ENCODE measurements around the gene MEF2D. TPM values are rescaled to one million over a fixed set of nuclear protein-coding genes. Genes with fewer than 3 reads are reported as not detected.

MEF2D gene
- polyA plus RNA-seq, 1 donor (not counting 4 experiments of a cell fraction or from before 2014, with no cell fraction given) = 9.3 TPM

DNA sequence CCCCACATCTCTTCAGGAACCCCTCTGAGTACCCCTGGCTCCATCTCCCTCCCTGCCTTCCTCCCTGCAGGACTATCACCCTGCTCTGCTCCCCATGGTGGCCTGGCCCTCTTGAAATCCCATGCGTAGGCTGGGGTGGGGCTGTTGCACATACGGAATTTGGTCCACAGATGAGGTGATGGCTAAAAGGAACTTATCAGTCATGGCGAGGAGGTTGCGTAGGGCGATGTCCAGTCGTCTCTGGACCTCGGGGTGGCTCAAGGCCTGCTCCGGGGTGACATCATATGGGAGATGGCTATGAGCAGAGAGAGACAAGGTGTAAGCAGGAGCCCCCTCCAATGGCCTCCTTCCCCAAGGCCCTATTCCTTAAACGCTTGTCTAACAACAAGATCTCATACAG lies 36.5 kb upstream of the MEF2D start:
- FAIRE-seq (no peak), DNase-seq (ENCODE audit: low read depth, low spot score) (no peak)
- Histone ChIP-seq H3K9me1 (ENCODE audit: control insufficient read depth, extremely low read depth, insufficient read depth, low read length) (no peaks in the 10 kb centered on the region), H3K79me2 (ENCODE audit: control insufficient read depth, insufficient read depth, low read length) (no peaks in the 10 kb centered on the region), H3K9me3 (ENCODE audit: control insufficient read depth, low read depth, low read length) (no peaks in the 10 kb centered on the region), H3K27me3 (ENCODE audit: control insufficient read depth, extremely low read depth, insufficient read depth, low read length) (no peaks in the 10 kb centered on the region), H3K4me2 (ENCODE audit: control insufficient read depth, extremely low read depth, insufficient read depth, low read depth, low read length) (no peak overlapping the region), H3K4me1 (ENCODE audit: control insufficient read depth, extremely low read depth, insufficient read depth, low read length) (no peaks in the 10 kb centered on the region), H3K27ac (ENCODE audit: control insufficient read depth, insufficient read depth, low read length) (no peak overlapping the region), H2AFZ (ENCODE audit: control insufficient read depth, low read length) (no peak overlapping the region), H3K9ac (ENCODE audit: control insufficient read depth, extremely low read depth, insufficient read depth, low read length) (no peak overlapping the region), H3K36me3 (ENCODE audit: control insufficient read depth in 2 of 2, extremely low read depth in 1 of 2, insufficient read depth in 2 of 2, low read length in 2 of 2) (peaks cover 0 to 35% of the 10 kb centered on the region in 2 experiments), H4K20me1 (ENCODE audit: control insufficient read depth, extremely low read depth, insufficient read depth, low read length) (no peaks in the 10 kb centered on the region), H3K4me3 (ENCODE audit: control insufficient read depth in 2 of 3, extremely low read depth in 1 of 3, insufficient read depth in 2 of 3, low read depth in 1 of 3, low read length in 3 of 3) (no peak overlapping the region)
- TF ChIP-seq EZH2 (IDR thresholded peaks at IDR 0.05; ENCODE audit: low read length) = no peak
- TF ChIP-seq, protein P1, sequence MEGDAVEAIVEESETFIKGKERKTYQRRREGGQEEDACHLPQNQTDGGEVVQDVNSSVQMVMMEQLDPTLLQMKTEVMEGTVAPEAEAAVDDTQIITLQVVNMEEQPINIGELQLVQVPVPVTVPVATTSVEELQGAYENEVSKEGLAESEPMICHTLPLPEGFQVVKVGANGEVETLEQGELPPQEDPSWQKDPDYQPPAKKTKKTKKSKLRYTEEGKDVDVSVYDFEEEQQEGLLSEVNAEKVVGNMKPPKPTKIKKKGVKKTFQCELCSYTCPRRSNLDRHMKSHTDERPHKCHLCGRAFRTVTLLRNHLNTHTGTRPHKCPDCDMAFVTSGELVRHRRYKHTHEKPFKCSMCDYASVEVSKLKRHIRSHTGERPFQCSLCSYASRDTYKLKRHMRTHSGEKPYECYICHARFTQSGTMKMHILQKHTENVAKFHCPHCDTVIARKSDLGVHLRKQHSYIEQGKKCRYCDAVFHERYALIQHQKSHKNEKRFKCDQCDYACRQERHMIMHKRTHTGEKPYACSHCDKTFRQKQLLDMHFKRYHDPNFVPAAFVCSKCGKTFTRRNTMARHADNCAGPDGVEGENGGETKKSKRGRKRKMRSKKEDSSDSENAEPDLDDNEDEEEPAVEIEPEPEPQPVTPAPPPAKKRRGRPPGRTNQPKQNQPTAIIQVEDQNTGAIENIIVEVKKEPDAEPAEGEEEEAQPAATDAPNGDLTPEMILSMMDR (optimal IDR thresholded peaks at IDR 0.05 in 1 of 3, IDR thresholded peaks at IDR 0.05 in 1 of 3, conservative IDR thresholded peaks at IDR 0.05 in 1 of 3; ENCODE audit: extremely low read depth in 1 of 3, insufficient read depth in 2 of 3, low read length in 3 of 3) = no peak
- dilution Hi-C loops (cut with MboI; ENCODE audit: extremely low pct_ligation_motif_present, low sequenced_read_pairs) = no loop called here

DNA sequence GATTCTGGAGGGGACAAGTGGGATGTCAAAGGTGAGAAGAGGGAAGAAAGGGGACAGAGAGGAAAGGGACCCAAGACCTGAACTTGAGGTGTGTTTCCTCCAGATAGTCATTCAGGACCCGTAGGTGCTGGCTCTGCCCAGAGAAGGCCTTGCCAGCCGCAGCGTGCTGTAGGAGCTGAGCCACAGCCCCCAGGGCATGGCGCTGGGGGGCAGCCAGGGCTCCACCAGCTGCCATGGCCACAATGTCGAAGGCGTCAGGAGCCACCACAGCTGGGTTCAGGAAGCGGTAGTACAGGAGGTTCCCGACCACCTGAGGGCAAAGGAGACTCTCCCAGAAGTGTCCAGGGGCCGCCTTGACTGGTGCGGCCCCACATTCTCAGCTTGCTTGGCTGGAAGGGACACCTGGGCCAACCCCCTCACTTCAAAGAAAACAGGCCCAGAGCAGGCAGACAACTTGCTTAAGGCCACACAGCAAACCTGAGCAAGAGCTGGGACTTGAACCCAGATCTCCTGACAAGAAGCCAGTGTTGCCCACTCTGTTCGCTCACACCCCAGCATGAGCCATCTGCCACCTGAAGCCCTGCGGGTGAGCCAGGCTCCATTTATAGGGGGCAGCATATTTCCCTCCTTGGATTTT lies 34.0 kb upstream of the MEF2D start:
- Histone ChIP-seq H3K27me3 (ENCODE audit: control insufficient read depth, extremely low read depth, insufficient read depth, low read length) (no peaks in the 10 kb centered on the region), H4K20me1 (ENCODE audit: control insufficient read depth, extremely low read depth, insufficient read depth, low read length) (no peaks in the 10 kb centered on the region), H2AFZ (ENCODE audit: control insufficient read depth, low read length) (no peak overlapping the region), H3K4me3 (ENCODE audit: control insufficient read depth in 2 of 3, extremely low read depth in 1 of 3, insufficient read depth in 2 of 3, low read depth in 1 of 3, low read length in 3 of 3) (no peak overlapping the region), H3K36me3 (ENCODE audit: control insufficient read depth in 2 of 2, extremely low read depth in 1 of 2, insufficient read depth in 2 of 2, low read length in 2 of 2) (peaks cover 0 to 46% of the 10 kb centered on the region in 2 experiments), H3K9me1 (ENCODE audit: control insufficient read depth, extremely low read depth, insufficient read depth, low read length) (no peaks in the 10 kb centered on the region), H3K4me1 (ENCODE audit: control insufficient read depth, extremely low read depth, insufficient read depth, low read length) (no peaks in the 10 kb centered on the region), H3K4me2 (ENCODE audit: control insufficient read depth, extremely low read depth, insufficient read depth, low read depth, low read length) (no peak overlapping the region), H3K9me3 (ENCODE audit: control insufficient read depth, low read depth, low read length) (no peaks in the 10 kb centered on the region), H3K9ac (ENCODE audit: control insufficient read depth, extremely low read depth, insufficient read depth, low read length) (no peak overlapping the region), H3K27ac (ENCODE audit: control insufficient read depth, insufficient read depth, low read length) (no peak overlapping the region), H3K79me2 (ENCODE audit: control insufficient read depth, insufficient read depth, low read length) (no peaks in the 10 kb centered on the region)
- TF ChIP-seq, protein P1 (optimal IDR thresholded peaks at IDR 0.05 in 1 of 3, IDR thresholded peaks at IDR 0.05 in 1 of 3, conservative IDR thresholded peaks at IDR 0.05 in 1 of 3; ENCODE audit: extremely low read depth in 1 of 3, insufficient read depth in 2 of 3, low read length in 3 of 3) = no peak
- no peak for TF ChIP-seq EZH2 (IDR thresholded peaks at IDR 0.05; ENCODE audit: low read length)
- dilution Hi-C loops (cut with MboI; ENCODE audit: extremely low pct_ligation_motif_present, low sequenced_read_pairs) = no loop called here
- DNase-seq (ENCODE audit: low read depth, low spot score) = no peak
- no peak for FAIRE-seq

Measured in keratinocyte (primary cell).